IPS-NIHi7 (cell line): Measurements from ENCODE around the gene YJEFN3.

Experiments
- DNase-seq: peaks from one replicate; pipeline ENCODE4 v3.0.0; 2012; ENCODE audit warnings: mixed read lengths; ENCODE audit errors: extremely low spot score

The YJEFN3 gene

GRCh38 chr19:19528721-19529490, at the start of gene YJEFN3:
Gene YJEFN3 (plus strand): TSS chr19:19528911. CDS start chr19:19528933, 22 bp downstream.
- DNase-seq: peak; percentile 66

DNA sequence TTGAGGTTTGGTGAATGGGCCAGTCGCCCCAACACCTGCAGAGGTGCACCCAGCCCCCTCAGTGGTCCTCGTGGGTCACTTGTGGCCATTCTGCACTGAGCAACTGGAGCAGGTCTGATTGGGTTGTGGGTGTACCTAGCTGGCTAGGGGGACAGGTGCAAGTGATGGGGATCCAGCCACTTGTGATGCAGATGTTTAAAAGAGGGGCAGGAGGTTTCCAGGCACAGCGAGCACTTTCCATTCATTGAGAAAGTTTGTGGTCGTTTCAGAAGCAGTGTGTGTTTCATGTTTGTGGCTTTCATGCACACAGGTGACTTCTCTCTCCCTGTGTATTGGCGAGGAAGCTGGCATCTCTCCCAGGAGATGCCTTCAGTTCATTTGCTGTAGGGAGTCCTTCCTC, 48.0 kb upstream of the YJEFN3 start:
- no peak for DNase-seq

GRCh38 chr19:19482809-19483596, 45.7 kb upstream of the YJEFN3 start:
- DNase-seq: no peak

DNA sequence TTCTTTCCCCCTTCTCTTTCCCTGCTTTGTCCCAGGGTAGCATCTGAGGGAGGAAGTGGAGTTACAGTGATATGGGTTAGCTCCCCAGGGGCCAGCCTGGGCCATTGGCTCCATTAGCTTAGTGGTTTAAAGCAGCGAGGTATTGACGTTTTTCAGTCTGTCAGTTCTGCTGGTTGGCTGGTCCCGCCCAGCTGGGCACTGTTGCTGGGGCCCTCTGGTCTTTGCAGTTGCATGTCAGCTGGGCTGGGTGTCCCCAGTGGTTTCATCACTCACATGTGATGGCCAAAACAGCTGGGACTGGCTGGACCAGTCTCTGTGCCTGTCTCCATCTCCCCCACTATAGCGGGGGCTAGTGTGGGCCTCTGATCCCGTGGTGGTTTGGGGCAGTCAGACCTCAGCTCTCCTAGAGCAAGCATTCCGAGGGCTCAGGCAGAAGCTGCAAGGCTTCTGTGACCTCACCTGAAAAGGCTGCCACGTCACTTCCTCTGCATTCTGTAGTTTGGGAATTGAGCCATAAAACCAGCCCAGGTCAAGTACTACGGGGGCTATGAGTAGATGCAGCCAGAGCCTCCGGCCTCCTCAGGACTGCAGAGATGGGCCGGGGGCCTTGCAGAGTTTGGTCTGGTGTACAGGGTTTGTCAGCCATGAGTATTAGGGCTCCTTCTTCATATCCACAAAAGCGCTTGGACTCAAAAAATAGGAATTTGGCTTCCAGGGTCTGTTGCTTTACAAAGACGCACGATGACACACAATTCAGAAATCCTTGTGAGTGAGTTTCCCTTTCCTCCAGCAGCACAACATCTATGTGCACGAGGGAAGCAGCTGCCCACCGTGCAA, 43.3 kb upstream of the YJEFN3 start:
- no peak for DNase-seq

DNA sequence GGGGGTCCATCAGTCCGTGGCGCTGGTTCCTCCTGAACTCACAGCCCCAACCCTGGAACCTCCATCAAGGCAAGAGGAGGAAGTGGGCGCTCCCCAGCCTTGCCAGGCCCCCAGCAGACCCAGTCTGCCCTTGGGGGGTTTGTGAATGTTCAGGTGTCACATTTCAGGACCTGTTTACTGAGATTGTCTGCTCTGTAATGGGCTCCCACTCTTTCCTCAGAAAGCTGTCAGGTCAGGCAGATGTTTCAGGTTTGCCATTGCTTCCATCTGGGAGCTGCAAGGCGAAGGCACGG, 42.8 kb upstream of the YJEFN3 start:
- no peak for DNase-seq

- no peak for DNase-seq
These were observed 42.2 kb upstream of the YJEFN3 start for GRCh38 chr19:19486343-19487076.

- DNase-seq: no peak
These were observed 41.4 kb upstream of the YJEFN3 start for GRCh38 chr19:19487077-19487949.

GRCh38 chr19:19487950-19488874, 40.5 kb upstream of the YJEFN3 start:
- no peak for DNase-seq

- DNase-seq: peak; percentile 84
These were observed 39.6 kb upstream of the YJEFN3 start for GRCh38 chr19:19488875-19489690.

DNA sequence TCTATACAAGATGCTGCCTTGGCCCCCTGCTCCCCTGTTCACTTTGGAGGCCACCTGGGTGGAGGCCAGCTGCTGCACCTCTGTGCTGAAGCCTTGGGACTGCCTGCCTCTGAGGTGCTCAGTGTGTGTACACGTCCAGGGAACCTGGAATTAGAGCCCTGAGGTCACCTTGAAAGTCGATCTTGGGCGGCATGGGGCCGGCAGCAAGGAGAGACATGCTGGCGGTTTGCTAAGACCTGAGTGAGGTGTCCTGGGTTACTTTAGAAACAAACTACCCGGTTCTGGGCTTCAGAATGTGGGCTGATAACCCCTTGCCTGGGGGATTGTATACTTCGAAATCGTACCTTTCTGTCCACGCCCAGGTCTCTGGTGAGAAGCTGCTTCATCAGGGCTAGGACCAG, 38.9 kb upstream of the YJEFN3 start:
- no peak for DNase-seq

DNA sequence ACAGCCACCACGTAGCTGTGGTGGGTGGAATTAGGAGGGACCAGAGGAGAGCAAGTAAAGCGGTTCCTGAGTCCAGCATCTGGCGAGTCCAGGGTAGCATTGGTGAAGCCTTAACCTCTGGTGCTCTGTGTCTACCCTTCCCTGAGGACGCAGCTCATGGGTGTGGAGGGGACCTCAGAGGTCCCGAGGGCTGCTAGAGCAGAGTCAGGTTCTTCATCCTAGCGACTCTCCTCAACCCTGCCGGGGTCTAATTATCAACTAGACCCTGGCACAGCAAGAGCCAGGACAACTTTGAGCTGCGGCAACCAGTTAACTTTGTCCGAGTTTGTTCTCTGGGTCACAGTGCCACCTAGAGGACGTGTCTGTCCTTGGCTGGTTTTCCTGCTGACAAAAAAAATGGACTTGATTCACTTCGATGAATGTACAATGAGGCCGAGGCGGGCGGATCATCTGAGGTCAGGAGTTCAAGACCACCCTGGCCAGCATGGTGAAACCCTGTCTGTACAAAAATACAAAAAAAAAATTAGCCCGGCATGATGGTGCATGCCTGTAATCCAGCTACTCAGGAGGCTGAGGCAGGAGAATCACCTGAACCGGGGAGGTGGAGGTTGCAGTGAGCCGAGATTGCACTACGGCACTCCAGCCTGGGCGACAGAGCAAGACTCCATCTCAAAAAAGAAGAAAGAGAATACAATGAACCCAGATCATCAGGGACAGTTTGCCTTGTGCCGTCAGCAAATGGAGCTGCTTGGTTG, 38.3 kb upstream of the YJEFN3 start:
- DNase-seq: peak; percentile 87

GRCh38 chr19:19491321-19492025, 37.2 kb upstream of the YJEFN3 start:
- no peak for DNase-seq

- DNase-seq: no peak
These were observed 36.6 kb upstream of the YJEFN3 start for GRCh38 chr19:19492026-19492610.

DNA sequence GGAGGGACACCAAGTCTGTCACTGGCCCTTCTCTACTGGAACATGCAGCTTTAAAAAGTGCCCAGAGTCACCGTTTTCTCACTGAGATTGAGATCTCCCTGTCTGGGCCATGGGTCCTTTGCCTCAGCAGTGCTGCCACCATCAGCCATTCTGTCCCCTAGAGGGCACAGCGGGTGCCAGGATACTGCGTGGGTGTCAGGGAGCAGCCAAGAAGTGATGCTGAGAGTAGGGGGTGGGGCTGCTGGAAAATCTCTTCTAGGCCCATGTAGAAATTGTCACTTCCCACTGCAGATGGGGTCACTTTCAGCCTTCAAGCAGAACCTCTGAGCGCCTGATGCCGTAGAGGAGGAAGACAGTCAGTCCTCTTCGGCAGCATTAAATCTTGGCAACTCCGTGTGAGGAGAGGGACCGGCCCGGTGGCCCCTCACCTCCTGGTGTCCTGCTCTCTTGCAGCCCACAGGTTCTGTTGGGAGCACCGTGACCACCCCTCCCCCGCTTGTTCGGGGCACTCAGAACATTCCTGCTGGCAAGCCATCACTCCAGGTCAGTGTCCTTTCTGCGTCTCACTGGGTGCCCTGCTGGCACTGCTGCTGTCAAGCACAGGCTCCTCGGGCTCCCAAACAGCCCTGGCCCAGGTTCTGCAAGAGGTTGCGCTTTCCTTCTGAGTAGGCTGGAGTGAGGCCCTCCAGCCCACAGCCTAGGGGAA, 34.7 kb upstream of the YJEFN3 start:
- no peak for DNase-seq

DNA sequence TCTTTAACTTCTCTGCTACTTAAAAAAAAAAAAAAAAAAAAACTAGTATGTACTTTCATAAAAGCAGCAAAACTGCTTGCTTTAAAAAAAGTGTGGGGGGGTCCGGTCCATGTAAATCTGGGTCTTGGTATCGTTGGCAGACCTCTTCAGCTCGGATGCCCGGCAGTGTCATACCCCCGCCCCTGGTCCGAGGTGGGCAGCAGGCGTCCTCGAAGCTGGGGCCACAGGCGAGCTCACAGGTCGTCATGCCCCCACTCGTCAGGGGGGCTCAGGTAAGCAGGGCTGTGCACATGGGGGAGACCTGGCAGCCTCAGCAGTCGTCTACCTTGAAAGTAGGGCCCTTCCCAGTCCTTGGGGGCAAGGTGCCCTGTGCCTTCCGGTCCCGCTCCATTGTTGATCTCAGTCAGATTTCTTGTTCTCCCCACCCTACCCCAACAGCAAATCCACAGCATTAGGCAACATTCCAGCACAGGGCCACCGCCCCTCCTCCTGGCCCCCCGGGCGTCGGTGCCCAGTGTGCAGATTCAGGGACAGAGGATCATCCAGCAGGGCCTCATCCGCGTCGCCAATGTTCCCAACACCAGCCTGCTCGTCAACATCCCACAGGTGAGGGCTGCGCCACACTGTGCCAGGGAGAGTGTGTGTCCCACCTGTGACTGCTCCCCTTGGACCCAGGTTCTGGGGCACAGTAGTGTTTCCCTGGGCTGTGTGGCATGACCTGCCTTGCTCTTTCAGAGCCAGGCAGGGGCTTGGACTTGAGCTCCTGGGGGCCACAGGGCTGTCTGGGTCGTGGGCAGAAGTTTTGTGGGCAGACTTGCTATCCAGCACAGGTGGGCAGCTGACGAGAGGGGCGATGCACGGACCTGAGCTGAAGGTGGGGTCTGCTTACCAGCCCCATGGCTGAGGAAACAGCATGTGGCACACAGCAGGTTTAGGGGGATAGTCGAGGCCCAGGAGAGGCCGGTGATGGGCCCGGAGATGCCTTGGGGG, 32.8 kb upstream of the YJEFN3 start:
- DNase-seq: no peak
